AG04450 (cell line): ENCODE measurements around the gene ZNF341. TPM values are rescaled to one million over a fixed set of nuclear protein-coding genes. Genes with fewer than 3 reads are reported as not detected.

Source experiments
- CTCF ChIA-PET: fragments of 300-600, 350-600 bp; formaldehyde crosslinking; extraction: SDS; loops from one replicate; lab custom pipeline; 2022; ENCODE audit warnings: antibody characterized with exemption, inconsistent platforms; lab: Charles Lee
- POLR2A ChIA-PET: fragments of 350-600 bp; formaldehyde crosslinking; extraction: SDS; loops from one replicate; lab custom pipeline; 2021; ENCODE audit warnings: antibody characterized with exemption, inconsistent platforms; lab: Yijun Ruan, JAX
- DNase-seq: peaks from one replicate; pipeline ENCODE4 v3.0.0-alpha.2; 2011; ENCODE audit warnings: low read depth, low spot score
- H3K27ac ChIP-seq: one replicate; pipeline ENCODE4 v1.5.1; 2012; ENCODE audit warnings: low read depth, low read length, control low read depth
- H3K27me3 ChIP-seq: one replicate; pipeline ENCODE4 v1.6.0; 2012; ENCODE audit warnings: low read length; ENCODE audit not compliant: control insufficient read depth, insufficient read depth
- H3K4me3 ChIP-seq: 2 replicates; pipeline ENCODE4 v1.5.1; 2011; ENCODE audit warnings: mild to moderate bottlenecking, low read depth, low read length, control low read depth
- H3K9me3 ChIP-seq: 2 replicates; pipeline ENCODE4 v1.5.1; 2012; ENCODE audit warnings: low read length; ENCODE audit not compliant: control insufficient read depth, insufficient read depth
- polyA plus RNA-seq: library from polyadenylated mRNA; depleted of rRNA; stranded (reverse); fragments of >200 nt; gene quantifications from 2 replicates; pipeline ENCODE4 v1.2.3, GENCODE V29; 2011
- TF ChIP-seq, protein P1 (sequence below): IDR thresholded peaks from 2 replicates; pipeline ENCODE4 v1.5.1; 2011; ENCODE audit warnings: low read depth, low read length, control low read depth, inconsistent platforms

Gene ZNF341
- polyA plus RNA-seq, 1 experiment, result 1.5 TPM

DNA sequence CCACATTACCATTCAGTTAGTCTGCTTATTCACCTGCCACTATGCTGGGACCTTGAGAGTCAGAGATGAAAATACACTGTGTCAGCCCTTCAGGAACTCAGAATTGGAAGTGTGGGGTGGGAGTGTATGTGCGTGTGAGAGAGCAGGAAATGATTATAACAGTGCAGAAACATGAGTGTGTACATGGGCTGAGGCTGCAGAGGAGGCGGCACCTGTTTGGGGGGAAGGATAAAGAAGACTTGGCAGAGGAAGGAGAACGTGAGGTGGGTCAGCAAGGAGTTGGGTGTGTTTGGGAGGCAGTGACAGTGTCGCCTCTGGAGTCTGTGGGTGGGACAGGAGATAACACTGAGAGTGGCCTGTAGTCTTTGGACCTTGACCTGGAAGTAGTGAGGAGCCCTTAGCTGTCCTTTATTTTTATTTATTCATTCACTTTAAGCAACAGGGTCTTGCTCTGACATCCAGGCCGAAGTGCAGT lies 82.5 kb downstream of the ZNF341 start:
- Histone ChIP-seq H3K4me3 (no peak overlapping the region), H3K27ac (no peak overlapping the region), H3K9me3 (no peaks in the 10 kb centered on the region; the same call in 1 of the 2 replicates), H3K27me3 (no peaks in the 10 kb centered on the region)
- CTCF ChIA-PET, result no interaction called here
- DNase-seq, result no peak
- POLR2A ChIA-PET, result no interaction called here
- TF ChIP-seq, protein P1, sequence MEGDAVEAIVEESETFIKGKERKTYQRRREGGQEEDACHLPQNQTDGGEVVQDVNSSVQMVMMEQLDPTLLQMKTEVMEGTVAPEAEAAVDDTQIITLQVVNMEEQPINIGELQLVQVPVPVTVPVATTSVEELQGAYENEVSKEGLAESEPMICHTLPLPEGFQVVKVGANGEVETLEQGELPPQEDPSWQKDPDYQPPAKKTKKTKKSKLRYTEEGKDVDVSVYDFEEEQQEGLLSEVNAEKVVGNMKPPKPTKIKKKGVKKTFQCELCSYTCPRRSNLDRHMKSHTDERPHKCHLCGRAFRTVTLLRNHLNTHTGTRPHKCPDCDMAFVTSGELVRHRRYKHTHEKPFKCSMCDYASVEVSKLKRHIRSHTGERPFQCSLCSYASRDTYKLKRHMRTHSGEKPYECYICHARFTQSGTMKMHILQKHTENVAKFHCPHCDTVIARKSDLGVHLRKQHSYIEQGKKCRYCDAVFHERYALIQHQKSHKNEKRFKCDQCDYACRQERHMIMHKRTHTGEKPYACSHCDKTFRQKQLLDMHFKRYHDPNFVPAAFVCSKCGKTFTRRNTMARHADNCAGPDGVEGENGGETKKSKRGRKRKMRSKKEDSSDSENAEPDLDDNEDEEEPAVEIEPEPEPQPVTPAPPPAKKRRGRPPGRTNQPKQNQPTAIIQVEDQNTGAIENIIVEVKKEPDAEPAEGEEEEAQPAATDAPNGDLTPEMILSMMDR, result no peak

DNA sequence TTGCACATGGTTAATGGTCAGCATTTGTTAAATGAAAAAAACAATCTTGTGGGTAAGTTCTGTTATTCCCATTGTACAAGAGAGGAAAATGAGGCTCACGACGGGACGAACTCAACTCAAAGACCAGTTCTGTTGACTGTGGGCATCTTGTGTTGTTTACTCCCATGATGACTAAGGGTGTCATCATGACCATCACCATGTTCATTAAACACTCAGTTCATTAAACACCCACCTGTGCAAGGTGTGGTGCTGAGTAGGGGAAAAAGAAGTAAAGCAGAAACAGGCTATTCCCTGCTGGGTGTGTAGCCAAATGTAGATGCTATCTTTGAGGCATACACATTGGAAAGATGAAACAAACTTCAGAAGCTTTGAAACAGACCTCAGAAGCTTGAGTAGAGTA lies 83.9 kb downstream of the ZNF341 start:
- no peak overlapping the region for H3K27ac ChIP-seq
- DNase-seq, result no peak
- no peaks in the 10 kb centered on the region; the same call in 1 of the 2 replicates for H3K9me3 ChIP-seq
- no peak overlapping the region for H3K4me3 ChIP-seq
- TF ChIP-seq, protein P1, result no peak
- ChIA-PET POLR2A (no interaction called here), CTCF (no interaction called here)
- H3K27me3 ChIP-seq, result no peaks in the 10 kb centered on the region

DNA sequence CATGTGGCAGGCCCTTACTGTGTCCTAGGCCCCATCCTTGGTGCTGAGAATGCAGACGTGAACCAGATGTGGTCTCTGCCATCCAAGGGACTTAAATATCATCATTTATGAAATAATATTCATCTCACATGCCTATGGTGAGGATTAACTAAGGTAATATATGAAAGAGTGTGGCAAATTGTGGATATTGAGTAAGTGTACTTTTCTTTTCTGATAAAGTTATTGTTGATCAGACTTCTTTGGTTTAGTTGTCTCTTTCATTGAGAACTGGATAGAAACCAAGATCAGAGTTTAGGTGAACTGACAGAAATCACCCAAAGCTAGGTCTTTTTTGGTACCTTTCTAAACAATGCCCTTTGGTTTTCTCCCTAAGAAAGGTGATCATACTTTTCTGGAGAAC lies 84.4 kb downstream of the ZNF341 start:
- H3K4me3 ChIP-seq, result no peak overlapping the region
- TF ChIP-seq, protein P1, result no peak
- H3K27me3 ChIP-seq, result no peaks in the 10 kb centered on the region
- ChIA-PET POLR2A (no interaction called here), CTCF (no interaction called here)
- H3K27ac ChIP-seq, result no peak overlapping the region
- no peak for DNase-seq
- H3K9me3 ChIP-seq, result no peaks in the 10 kb centered on the region; the same call in 1 of the 2 replicates

DNA sequence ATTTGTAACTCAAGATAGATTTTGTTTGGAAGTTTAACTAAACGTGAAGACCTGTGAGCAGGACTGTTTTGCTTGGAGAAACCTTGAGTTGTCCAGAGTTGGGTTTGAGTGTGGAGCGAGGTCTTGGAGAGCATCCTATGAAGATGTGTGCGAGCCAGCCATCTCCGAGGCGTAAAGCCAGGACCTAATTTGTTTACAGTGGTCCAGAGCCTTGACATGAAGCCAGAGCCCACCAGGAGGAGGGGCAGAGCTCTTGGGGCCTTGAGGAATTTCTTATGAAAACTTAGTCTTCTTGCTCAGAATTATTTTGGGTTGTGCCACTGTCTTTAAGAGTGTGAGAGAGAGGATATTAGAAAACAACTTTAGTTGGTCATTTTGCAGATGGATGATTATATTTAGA lies 85.6 kb downstream of the ZNF341 start:
- ChIA-PET CTCF (interaction anchor here (1.2 kb wide), 1 partner anchor 25 kb away, joined by 3 read pairs; no protein-coding TSS in a partner anchor), POLR2A (no interaction called here)
- no peaks in the 10 kb centered on the region for H3K27me3 ChIP-seq
- no peaks in the 10 kb centered on the region for H3K9me3 ChIP-seq
- H3K27ac ChIP-seq, result no peak overlapping the region
- DNase-seq, result no peak
- TF ChIP-seq, protein P1, result no peak
- no peak overlapping the region for H3K4me3 ChIP-seq

DNA sequence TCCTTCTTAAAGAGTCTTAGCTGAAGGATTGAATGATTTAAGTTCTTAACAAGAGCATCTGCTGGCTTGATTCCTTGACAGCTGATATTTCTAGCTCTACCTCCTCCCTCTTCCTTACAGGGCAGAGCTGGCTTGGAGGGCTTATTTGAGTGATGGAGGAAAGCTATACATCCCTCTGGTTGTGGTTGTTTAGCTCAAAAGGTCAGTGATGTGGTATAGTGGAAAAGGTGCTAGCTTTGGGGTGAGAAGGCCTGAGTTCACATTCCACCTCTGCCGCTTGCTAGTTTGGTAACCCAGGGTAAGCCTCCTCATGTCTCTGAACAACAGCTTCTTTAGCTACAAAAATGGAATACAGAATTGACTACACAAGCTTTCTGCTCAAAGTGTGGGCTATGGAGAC lies 87.7 kb downstream of the ZNF341 start:
- TF ChIP-seq, protein P1, result no peak
- Histone ChIP-seq H3K27ac (no peak overlapping the region), H3K27me3 (no peaks in the 10 kb centered on the region), H3K9me3 (no peaks in the 10 kb centered on the region), H3K4me3 (no peak overlapping the region)
- ChIA-PET POLR2A (no interaction called here), CTCF (interaction anchor here (0.5 kb wide), 1 partner anchor 290 kb away, joined by 3 read pairs; no protein-coding TSS in a partner anchor)
- no peak for DNase-seq
